NCI-H2196 (cell line): ENCODE data around the gene AK8.

Source experiments
- DNase-seq: peaks from one replicate; lab custom pipeline; 2025; ENCODE audit not compliant: unreplicated experiment; lab: John Stamatoyannopoulos, UW

The AK8 gene

GRCh38 chr9:132877824-132878694, at the start of gene AK8:
Gene AK8 (minus strand): TSS chr9:132878284. CDS start chr9:132878255, 29 bp downstream.
- DNase-seq, result peak; percentile 79

- DNase-seq, result no peak
Measured at GRCh38 chr9:132927704-132928103, 49.6 kb upstream of the AK8 start.

- no peak for DNase-seq
Measured at GRCh38 chr9:132923346-132923902, 45.3 kb upstream of the AK8 start.

GRCh38 chr9:132919614-132920268, 41.7 kb upstream of the AK8 start:
- no peak for DNase-seq

GRCh38 chr9:132914924-132915323, 36.8 kb upstream of the AK8 start:
- no peak for DNase-seq

- no peak for DNase-seq
Measured at GRCh38 chr9:132912131-132912530, 34.0 kb upstream of the AK8 start.

- DNase-seq, result no peak
Measured at GRCh38 chr9:132910376-132910775, 32.3 kb upstream of the AK8 start.

GRCh38 chr9:132909311-132909710, 31.2 kb upstream of the AK8 start:
- DNase-seq, result no peak

GRCh38 chr9:132908635-132909034, 30.6 kb upstream of the AK8 start:
- no peak for DNase-seq

GRCh38 chr9:132905726-132906125, 27.6 kb upstream of the AK8 start:
- DNase-seq, result no peak

GRCh38 chr9:132903574-132904492, 25.7 kb upstream of the AK8 start:
- no peak for DNase-seq

- peak; percentile 76 for DNase-seq
Measured at GRCh38 chr9:132901858-132902831, 24.1 kb upstream of the AK8 start.

- DNase-seq, result no peak
Measured at GRCh38 chr9:132898051-132898450, 20.0 kb upstream of the AK8 start.

- DNase-seq, result no peak
Measured at GRCh38 chr9:132896906-132897305, 18.8 kb upstream of the AK8 start.

- DNase-seq, result no peak
Measured at GRCh38 chr9:132896264-132896663, 18.2 kb upstream of the AK8 start.

GRCh38 chr9:132894862-132895835, 17.1 kb upstream of the AK8 start:
- peak; percentile 47 for DNase-seq

GRCh38 chr9:132894346-132894745, 16.3 kb upstream of the AK8 start:
- no peak for DNase-seq

GRCh38 chr9:132892400-132892799, 14.3 kb upstream of the AK8 start:
- DNase-seq, result no peak

GRCh38 chr9:132888151-132888550, 10.1 kb upstream of the AK8 start:
- no peak for DNase-seq
